Stimulated activated CD4-positive, alpha-beta T cell treated with anti-CD3 and anti-CD28 coated beads, Interleukin-4, amount 100 ng/mL, for 48 hours (primary cell): ENCODE measurements around the gene NCEH1.

Experiments
- DNase-seq, 2 donors: peaks; one replicate each; pipeline ENCODE4 v3.0.0-alpha.2; 2020; ENCODE audit warnings: low read depth in 2 of 2

The NCEH1 gene

GRCh38 chr3:172644258-172644657, 66.6 kb downstream of the NCEH1 start:
- no peak for DNase-seq

GRCh38 chr3:172643506-172644179, 67.2 kb downstream of the NCEH1 start:
- no peak for DNase-seq

GRCh38 chr3:172641291-172641690, 69.6 kb downstream of the NCEH1 start:
- no peak for DNase-seq

- no peak for DNase-seq
Measured at GRCh38 chr3:172640751-172641150, 70.1 kb downstream of the NCEH1 start.

GRCh38 chr3:172635588-172635987, 75.3 kb downstream of the NCEH1 start:
- no peak for DNase-seq

- DNase-seq, result no peak
Measured at GRCh38 chr3:172634948-172635347, 75.9 kb downstream of the NCEH1 start.

- no peak for DNase-seq
Measured at GRCh38 chr3:172630316-172630715, 80.6 kb downstream of the NCEH1 start.

- DNase-seq, result no peak
Measured at GRCh38 chr3:172629470-172629869, 81.4 kb downstream of the NCEH1 start.

- DNase-seq, result no peak
Measured at GRCh38 chr3:172627057-172627809, 83.6 kb downstream of the NCEH1 start.

- no peak for DNase-seq
Measured at GRCh38 chr3:172626021-172626640, 84.7 kb downstream of the NCEH1 start.

GRCh38 chr3:172625404-172625803, 85.5 kb downstream of the NCEH1 start:
- DNase-seq, result no peak

- DNase-seq, result no peak
Measured at GRCh38 chr3:172624999-172625398, 85.9 kb downstream of the NCEH1 start.

GRCh38 chr3:172622916-172623700, 87.8 kb downstream of the NCEH1 start:
- peak; percentile 14 to 28 for DNase-seq

GRCh38 chr3:172622156-172622555, 88.7 kb downstream of the NCEH1 start:
- DNase-seq, result no peak

- no peak for DNase-seq
Measured at GRCh38 chr3:172617976-172618375, 92.9 kb downstream of the NCEH1 start.

GRCh38 chr3:172617013-172617706, 93.7 kb downstream of the NCEH1 start:
- no peak for DNase-seq

- no peak for DNase-seq
Measured at GRCh38 chr3:172616031-172616461, 94.8 kb downstream of the NCEH1 start.

GRCh38 chr3:172615296-172615695, 95.6 kb downstream of the NCEH1 start:
- DNase-seq, result no peak

GRCh38 chr3:172614340-172615274, 96.3 kb downstream of the NCEH1 start:
- DNase-seq, result no peak

- no peak for DNase-seq
Measured at GRCh38 chr3:172613845-172614244, 97.0 kb downstream of the NCEH1 start.
